GM19099 (cell line): ENCODE measurements around the gene NSUN5.

Experiments
- POLR2A ChIP-seq: IDR thresholded peaks from 3 replicates; pipeline ENCODE4 v1.6.1; 2011; ENCODE audit warnings: low read depth; ENCODE audit not compliant: insufficient read length; ENCODE audit errors: extremely low read depth

NSUN5 gene

DNA sequence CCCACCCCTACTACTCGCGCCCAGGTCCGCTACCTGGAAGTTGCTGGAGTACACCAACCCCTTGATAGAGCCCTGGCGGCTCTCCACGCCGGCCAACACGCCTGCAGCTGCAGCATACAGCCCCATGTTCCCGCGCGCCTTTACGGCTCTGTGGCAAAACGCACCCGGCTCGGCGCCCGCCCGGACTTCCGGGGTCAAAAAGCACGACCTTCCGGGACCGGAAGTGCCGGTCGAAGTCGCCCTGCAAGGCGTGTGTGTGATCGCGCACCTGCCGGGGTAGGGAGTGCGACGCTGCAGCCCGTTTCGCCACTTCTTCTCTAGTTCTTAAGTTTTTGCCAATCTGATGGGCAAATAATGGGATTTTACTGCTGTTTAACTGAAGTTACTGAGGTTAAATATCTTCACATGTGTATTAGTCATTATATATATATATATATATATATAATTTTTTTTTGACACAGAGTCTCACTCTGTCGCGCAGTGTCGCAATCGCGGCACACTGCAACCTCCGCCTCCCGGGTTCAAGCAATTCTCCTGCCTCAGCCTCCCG, at the start of gene NSUN5:
Gene NSUN5, minus strand, starts transcription at position 162 of the 550 bp plus-strand sequence. Its CDS starts 36 bp downstream, at position 126.
- TF ChIP-seq POLR2A = peak; percentile 90

DNA sequence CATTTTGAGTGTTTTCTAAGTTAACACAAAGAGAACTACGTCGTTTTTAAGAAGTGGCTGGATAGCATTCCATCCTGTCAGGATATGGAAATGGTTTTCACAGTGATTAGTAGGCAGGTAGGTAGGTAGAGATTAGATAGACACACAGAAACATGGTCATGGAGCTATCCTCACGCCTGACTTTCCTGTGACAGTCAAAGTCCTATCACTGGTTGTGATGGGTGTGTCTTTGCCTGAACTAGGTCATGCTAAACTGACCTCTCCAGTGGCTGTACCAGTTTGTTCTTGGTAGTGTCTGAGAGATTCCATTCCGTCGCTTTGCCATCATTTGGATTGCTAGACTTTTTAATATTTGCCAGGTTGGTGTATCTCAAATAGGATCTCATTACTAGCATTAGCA, 47.5 kb upstream of the NSUN5 start:
- no peak for TF ChIP-seq POLR2A

DNA sequence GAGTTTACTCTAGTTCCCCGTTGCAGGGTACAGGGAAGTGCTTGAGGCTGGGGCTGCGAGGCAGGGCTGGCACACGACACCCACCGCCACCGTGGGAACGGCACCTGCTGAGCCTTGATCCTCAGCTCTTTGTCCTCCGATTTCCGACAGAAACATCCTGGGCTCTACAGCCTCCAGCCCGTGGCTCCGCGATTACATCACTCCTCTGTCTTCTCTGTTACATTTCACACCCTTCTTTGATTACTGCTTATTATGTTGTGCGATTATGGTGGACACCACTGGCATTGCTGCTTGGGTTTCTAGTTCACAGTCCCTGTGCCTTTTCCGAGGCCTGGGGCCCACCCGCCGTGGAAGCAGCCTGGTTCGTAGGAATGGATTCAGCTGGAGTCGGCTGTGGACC, 46.2 kb upstream of the NSUN5 start:
- TF ChIP-seq POLR2A = no peak

DNA sequence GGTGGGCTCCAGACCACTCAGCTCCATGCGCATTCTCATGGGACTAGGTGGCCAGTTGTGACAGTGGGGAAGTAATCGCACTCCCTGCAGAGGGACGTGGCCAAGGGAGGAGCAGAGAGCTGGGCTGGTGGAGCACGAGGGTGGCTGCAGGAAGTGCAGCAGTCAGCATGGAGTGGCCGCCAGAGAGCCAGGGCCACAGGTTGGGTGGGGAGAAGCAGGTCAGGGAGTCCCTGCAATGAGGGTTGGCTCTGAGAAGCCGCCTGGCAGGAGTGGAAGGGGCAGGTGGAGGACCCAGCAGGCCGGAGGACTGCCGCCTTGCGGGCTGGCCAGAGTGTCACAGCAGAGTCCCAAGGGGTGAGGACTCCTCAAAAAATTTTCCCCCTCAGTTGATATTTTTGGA, 45.6 kb upstream of the NSUN5 start:
- no peak for TF ChIP-seq POLR2A

DNA sequence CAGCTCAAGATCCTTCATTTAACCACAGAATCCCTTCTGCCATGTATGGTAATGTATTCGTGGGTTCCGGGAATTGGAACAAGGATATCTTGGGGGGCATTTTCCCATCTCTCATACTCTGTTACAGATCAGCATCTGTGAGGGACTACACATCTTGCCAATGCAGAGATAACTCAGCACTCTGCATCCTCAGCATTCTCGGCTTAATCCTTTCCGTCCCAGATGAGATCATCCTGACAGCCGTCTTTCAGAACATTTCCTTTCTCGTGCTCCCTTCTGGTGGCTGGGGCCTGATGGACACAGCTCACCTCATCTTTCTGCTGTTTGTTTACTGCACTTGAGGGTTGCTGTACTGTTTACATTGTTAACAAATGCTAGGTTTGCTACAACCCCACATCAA, 44.6 kb upstream of the NSUN5 start:
- TF ChIP-seq POLR2A = no peak

DNA sequence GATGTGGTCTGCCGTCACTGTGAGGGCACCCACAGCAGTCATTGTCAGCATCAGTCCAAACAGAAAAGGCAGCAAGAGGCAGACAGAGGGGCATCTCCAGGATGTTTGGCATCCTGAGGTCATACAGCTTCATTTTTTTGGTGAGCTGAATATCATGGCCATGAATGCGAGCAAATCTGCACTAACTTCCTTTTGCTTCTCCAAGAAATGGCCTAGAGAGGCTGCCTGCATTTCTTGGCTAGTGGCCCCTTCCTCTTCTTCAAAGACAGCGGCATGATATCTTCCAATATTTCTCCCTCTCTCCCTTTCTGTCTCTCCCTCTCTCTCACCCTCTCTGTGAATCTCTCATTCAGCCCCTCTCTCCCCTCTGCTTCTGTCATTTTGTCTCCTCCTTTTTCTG, 44.2 kb upstream of the NSUN5 start:
- no peak for TF ChIP-seq POLR2A

DNA sequence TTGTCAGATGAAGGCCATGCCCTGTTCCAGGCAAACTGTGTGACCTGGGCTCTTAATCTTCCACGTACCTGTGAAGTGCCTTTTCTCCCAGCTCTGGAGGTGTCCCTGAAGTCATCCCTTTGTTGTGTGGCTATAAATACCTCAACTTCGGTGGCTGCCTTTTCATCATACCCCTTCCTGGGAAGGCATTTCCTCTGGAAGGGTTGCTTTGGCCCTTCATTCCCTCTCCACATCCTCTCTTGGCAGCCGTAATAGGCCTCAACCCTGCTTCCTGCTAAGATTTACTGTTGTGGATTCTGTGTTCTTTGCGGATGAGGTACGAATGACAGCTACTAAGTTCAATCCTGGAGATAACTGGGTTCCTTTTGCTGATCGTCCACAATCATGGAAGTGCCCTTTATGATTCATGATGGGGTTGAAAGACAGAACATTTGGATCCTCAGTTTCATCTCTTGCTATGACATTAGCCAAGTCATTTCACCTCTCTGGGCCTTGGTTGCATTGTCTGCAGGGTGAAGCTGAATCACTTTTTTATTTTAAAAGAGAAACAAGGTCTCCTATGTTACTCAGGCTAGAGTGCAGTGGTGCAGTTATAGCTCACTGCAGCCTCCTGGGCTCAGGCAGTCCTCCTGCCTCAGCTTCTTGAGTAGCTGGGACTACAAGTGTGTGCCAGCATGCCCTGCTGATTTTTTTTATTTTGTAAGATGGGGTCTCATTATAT, 43.0 kb upstream of the NSUN5 start:
- no peak for TF ChIP-seq POLR2A

DNA sequence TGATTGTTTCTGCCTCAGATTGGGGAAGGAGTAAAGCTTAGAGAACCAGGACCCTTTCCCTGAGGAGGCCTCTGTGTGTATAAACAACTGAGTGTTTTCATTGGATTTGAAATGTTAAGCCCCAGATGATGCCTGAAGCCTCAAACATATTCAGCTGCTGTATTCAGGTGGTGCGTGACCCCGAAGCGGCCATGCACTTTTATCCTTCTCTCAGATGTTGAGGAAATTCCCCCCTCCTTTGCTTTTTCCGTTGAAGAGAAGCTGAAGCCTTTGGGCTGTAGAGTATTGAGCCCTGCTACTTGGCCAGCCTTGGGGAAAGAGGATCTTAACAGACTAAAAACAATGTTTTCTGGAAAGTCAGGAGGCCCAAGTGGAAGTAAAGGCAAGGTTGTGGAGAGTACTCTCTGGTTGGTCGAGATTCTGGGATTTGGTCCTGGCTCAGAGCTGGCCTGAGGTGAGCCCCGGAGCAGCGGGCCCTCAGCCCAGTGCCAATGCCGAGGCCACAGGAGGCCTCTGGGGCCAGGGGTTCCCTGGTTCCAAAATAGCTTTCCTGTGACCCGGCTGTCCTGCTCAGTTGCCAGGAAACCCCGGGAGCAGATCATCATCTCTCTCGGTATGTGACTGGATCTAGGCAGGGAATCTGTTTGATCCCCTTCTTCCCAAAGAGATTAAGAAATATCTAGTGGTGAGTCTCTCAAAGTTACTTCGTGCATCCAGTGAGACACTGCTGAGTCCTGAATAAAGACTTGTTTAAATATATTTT, 41.9 kb upstream of the NSUN5 start:
- TF ChIP-seq POLR2A = no peak

DNA sequence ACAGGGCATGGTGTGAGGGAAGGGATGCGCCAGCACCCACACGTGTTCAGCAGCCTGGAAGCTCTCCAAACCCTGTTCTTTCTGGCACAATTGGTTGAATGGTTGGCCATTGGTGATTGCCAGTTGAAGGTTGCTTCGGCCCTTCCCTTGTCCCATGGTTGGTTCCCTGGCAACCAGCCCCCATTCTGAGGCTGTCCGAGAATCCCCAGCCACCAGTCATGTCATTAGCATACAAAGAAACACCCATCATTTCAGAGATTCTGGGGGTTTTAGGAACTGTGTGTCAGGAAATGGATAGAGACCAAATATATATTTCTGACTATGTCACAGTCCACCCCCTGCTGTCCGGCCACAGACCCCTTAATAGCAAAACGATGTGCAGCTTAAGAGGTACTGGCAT, 41.1 kb upstream of the NSUN5 start:
- no peak for TF ChIP-seq POLR2A

DNA sequence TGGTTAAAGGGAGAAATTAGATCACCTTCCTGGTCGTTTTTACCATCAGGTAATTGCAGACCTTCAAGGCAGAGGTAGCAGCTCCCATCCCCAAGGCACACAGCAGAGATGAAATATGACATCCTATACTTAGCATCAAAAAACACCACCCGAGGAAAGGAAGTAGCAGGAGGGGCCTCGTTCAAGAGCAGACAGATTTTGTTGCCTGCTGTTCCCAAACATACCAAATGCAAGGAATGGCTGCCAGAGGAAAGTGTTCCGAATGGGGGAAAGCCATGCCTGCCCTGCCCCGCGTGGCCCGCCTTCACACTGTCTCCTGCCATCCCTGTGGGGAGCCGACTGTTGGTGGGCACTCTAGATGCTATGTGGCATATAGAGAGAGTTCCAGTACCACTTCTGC, 37.3 kb upstream of the NSUN5 start:
- no peak for TF ChIP-seq POLR2A

DNA sequence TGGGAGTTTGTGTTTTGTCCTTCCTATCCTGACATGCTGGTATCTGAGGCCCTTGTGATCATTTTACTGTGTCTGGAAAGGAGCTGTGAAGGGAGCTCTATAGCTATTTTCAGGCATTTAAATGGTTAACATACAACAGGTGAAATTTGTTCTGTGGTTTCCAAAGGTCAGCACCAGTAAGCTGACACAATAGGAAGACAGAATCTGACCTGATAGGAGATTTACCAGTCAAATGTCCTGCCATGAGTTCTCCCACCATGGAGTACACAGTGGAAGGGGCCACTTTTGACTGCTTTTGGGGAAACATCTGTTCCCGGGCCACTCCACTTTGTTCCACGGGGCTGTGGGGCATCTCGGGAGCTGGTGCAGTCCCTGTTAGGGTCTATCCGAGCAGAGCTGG, 36.9 kb upstream of the NSUN5 start:
- TF ChIP-seq POLR2A = no peak

DNA sequence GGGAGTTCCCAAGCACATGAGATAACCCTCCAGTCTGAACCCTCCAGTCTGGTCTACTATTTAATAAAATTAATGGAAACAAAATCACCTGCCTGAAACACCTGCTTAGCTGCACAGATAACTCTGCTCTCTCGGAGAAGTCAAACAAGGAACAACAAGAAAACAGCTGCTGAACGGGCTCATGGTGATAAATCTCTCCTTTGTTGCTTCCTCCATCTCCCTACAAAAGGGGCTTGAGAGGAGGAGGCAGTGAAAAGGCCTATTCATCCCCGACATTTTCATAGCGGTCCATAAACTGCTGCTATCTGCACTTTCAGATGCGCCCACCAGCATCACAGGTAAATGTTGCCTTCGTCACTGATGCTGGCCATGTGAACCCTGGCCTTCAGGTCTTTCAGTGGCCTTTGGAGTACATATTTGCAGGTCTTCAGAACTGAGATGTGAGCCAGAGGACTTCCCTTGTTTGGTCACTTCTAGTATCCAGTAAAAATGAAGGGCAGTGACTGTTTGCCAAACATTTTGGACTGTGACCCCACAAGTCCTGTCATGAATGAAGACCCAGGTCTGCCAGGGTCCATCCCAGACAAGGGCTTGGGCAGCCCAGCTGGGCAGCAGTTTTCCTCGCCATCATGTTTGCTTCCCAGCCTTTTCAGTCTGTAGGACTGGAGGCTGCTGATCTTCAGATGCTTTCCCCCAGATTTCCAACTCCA, 35.2 kb upstream of the NSUN5 start:
- no peak for TF ChIP-seq POLR2A

DNA sequence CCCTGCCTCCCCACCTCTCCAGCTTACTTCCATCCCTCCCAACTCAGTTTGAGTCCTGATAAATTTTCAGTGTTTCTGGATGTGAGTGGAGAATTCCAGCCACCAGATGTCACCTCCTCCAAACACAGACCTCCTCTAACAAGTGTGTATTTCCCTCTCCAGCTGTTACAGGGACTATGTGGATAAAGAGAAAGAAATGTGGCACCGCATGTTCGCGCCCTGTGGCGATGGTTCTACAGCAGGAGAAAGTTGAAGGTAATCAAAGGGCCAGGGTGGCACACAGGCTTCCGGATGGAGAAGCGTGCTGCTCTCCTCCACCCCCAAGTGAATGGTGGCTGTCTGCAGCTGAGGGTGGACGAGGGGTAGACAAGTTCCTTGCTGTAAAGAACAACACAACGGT, 34.0 kb upstream of the NSUN5 start:
- no peak for TF ChIP-seq POLR2A

DNA sequence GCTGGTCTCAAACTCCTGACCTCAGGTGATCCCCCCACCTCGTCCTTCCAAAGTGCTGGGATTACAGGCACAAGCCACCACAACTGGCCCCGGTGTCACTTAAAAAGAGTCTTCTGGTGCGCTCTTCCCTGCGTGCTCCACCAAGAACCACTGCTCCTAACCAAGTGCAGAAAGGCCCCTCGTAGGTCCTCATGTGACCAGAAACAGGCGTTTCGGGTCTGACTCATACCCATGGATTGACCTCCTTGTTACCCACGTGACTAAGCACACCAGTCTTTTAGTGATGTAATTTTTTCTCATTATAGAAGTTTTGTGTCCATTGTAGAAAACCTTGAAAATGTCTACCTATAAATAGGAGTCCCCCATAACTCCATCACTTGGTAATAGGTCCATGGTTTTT, 33.3 kb upstream of the NSUN5 start:
- no peak for TF ChIP-seq POLR2A

DNA sequence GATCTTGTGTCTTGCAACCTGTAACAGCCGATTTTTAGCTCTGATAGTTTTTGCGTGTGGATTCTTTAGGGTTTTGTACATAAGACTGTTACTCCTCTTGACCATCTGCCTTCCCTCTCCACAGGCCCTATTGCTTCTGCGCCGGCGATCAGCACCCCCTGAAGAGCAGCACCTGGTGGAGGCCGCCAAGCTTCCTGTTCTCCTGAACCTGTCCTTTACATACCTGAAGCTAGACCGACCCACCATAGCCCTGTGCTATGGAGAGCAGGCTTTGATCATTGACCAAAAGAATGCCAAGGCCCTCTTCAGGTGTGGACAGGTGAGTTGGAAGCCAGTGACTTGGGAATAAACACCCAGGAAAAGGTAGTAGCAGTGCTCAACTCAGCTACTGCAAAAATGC, 31.9 kb upstream of the NSUN5 start:
- TF ChIP-seq POLR2A = no peak

DNA sequence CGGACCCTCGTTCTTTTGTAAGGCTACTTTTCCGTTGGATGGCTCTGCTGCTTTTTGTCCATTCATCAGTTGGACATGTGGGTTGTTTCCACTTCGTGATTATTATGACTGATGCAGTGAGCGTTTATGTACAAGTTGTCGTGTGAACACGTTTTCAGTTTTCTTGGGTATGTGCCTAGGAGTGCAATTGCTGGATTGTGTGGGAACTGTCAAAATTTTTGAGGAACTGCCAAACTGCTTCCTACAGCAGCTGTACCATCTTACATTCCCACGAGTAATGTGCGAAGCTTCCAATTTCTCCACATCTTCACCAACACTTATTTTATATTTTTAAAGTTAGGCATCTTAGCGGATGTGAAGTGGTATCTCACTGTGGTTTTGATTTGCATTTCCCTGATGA, 29.7 kb upstream of the NSUN5 start:
- TF ChIP-seq POLR2A = no peak

DNA sequence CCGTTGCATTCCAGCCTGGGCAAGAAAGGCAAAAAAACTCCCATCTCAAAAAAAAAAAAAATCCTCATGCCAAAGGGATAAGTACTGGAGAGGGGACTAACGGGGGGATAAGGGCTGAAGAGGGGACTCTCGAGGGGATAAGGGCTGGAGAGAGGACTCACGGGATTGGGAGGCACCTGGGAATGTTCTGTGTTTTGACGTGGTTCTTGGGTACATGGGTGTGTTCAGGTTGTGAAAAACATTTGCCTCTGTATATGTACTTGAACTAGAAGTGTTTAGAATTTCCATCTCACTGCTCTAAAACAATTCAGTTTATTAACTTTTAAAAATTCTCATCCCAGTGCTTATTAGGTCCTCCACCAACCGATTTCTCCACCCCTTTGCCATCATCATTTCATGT, 23.8 kb upstream of the NSUN5 start:
- no peak for TF ChIP-seq POLR2A
